Measurements from ENCODE around the gene CRYGN.

CRYGN gene
- 0.35 to 0.54 reads per million in 2 experiments for total RNA-seq

GRCh38 chr7:151439855-151440798 lies at the start of gene CRYGN:
Gene CRYGN (minus strand): TSS chr7:151440141. CDS start chr7:151439917, 224 bp downstream.
- no peak for DNase-seq (ENCODE audit: low read depth)

GRCh38 chr7:151489498-151489897 lies 49.6 kb upstream of the CRYGN start:
- DNase-seq (ENCODE audit: low read depth): no peak

GRCh38 chr7:151488096-151488495 lies 48.2 kb upstream of the CRYGN start:
- DNase-seq (ENCODE audit: low read depth): no peak

GRCh38 chr7:151487228-151487627 lies 47.3 kb upstream of the CRYGN start:
- no peak for DNase-seq (ENCODE audit: low read depth)

GRCh38 chr7:151486074-151486473 lies 46.1 kb upstream of the CRYGN start:
- no peak for DNase-seq (ENCODE audit: low read depth)

GRCh38 chr7:151484971-151485707 lies 45.2 kb upstream of the CRYGN start:
- no peak for DNase-seq (ENCODE audit: low read depth)

- DNase-seq (ENCODE audit: low read depth): no peak
Measured at GRCh38 chr7:151483711-151483983, 43.7 kb upstream of the CRYGN start.

GRCh38 chr7:151482883-151483710 lies 43.2 kb upstream of the CRYGN start:
- DNase-seq (ENCODE audit: low read depth): no peak

- no peak for DNase-seq (ENCODE audit: low read depth)
Measured at GRCh38 chr7:151481650-151482505, 41.9 kb upstream of the CRYGN start.

GRCh38 chr7:151477867-151478266 lies 37.9 kb upstream of the CRYGN start:
- no peak for DNase-seq (ENCODE audit: low read depth)

- DNase-seq (ENCODE audit: low read depth): no peak
Measured at GRCh38 chr7:151472644-151473380, 32.9 kb upstream of the CRYGN start.

GRCh38 chr7:151470711-151471110 lies 30.8 kb upstream of the CRYGN start:
- DNase-seq (ENCODE audit: low read depth): no peak

- DNase-seq (ENCODE audit: low read depth): no peak
Measured at GRCh38 chr7:151469281-151469680, 29.3 kb upstream of the CRYGN start.

- DNase-seq (ENCODE audit: low read depth): no peak
Measured at GRCh38 chr7:151468217-151469018, 28.5 kb upstream of the CRYGN start.

GRCh38 chr7:151465169-151465568 lies 25.2 kb upstream of the CRYGN start:
- DNase-seq (ENCODE audit: low read depth): no peak

GRCh38 chr7:151462306-151462779 lies 22.4 kb upstream of the CRYGN start:
- no peak for DNase-seq (ENCODE audit: low read depth)

- DNase-seq (ENCODE audit: low read depth): no peak
Measured at GRCh38 chr7:151461942-151462230, 21.9 kb upstream of the CRYGN start.

- DNase-seq (ENCODE audit: low read depth): no peak
Measured at GRCh38 chr7:151461096-151461941, 21.4 kb upstream of the CRYGN start.

GRCh38 chr7:151460474-151460855 lies 20.5 kb upstream of the CRYGN start:
- no peak for DNase-seq (ENCODE audit: low read depth)

All from T follicular helper cell (primary cell).